Measurements from ENCODE around the gene ISLR2.
A peak's percentile ranks its signal among the peaks of the same experiment; 100 is the strongest.

Gene ISLR2

DNA sequence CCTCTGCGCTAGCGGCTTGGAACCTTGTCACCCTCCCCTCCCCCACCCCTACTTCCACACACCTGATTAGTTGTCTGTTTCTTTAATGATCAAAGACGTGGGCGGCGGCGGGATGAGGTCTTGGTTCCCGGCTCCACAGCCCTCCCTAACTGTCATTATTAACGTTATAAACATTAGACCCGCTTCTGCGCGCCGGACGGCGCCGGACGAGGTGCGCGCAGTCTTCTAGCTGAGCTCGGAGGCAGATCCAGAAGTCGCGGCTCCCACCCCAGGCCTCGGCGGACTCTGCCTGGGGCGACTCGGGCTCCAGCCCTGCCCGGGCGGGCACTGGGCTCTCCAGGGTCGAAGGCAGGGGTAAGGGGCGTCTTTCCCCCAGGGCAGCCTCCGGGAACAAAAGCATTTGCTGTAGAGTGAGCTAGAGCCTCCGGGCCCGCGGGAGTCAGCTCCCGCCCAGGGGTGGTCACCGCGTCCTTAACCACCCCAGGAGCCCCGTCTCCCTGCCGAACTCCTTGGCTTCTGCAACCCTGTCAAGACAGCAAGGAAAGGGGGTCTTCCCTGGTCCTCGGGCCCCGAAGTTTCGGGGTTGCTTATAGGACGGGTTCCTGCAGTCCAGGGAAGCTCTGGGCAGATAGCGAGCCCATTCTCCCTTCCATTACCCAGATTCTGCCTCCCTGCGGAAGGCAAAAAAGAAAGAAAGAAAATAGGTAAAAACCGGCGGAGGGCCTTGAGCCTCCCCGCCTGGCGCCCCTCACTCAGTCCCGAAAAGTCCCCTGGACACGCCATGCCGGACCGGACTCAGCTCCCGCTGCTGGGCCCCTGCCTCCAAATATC is 2.2 kb upstream of the ISLR2 start:
- no peak for FAIRE-seq
- no peak for DNase-seq (ENCODE audit: insufficient read length, low spot score)

DNA sequence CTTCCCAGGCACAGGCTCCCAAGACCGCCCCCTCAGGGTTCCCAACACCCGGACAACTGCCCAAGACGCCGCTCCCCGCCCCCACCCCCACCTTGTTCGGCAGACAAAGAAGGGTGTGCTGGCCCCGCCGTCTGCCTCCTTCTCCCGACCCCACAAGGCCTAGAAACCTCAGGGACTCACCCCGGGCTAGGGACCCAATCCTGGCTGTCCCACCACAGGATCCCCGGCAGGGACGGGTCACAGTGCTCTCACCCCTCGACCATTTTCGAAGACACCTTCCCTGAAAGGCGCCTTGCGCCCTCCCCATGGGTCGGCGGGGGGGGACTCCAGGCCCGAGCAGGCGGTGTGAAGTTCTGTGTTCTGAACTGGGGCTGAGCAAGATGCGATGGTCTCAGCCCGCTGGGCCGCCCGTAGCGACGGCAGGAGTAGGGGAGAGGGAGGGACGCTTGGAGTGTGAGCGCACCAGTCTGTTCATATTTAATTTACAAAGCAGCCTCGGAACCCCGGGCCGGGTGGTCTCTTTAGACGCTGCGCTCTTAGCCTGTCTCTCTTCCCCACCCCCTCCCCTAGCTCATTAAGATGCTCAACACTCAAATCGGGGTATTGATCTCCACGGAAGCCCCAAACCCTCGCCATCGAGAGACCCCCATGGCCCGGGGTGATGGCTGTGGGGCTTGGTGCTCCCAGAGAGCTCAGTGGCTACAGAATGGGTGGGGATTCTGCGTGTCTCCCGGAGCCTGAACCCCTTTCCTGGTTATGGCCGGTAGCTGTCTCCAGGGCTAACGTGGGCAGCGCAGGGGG is 1.4 kb upstream of the ISLR2 start:
- DNase-seq (ENCODE audit: insufficient read length, low spot score) (no peak), FAIRE-seq (no peak)

DNA sequence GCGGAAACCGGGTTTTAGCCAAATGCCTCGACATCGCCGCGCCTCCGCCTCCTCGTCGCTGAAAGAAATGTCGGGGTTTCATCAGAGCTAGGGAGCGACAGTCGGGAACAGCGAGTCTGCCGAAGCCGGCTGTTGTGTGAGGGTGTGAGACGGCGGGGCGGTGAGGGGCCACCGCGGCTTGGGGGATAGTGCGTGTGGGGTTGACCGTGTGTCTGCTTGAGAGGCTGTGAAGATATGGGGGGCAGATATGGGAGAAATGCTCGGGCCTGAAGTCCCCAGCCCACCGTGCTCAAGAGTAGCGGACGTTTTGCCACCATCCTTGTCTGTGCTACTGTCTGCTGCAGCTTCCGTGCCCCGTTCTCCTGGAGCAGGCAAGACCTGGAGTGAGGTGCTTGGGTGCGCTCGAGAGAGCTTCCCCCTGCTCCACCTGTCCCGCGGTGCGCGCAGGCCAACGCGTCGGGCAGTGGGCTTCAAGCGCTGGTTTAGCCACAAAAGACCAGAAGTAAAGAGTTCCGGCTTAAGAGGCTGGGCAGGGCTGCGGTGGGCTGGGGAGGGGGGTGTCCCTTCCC is 716 bp upstream of the ISLR2 start:
- no peak for FAIRE-seq

DNA sequence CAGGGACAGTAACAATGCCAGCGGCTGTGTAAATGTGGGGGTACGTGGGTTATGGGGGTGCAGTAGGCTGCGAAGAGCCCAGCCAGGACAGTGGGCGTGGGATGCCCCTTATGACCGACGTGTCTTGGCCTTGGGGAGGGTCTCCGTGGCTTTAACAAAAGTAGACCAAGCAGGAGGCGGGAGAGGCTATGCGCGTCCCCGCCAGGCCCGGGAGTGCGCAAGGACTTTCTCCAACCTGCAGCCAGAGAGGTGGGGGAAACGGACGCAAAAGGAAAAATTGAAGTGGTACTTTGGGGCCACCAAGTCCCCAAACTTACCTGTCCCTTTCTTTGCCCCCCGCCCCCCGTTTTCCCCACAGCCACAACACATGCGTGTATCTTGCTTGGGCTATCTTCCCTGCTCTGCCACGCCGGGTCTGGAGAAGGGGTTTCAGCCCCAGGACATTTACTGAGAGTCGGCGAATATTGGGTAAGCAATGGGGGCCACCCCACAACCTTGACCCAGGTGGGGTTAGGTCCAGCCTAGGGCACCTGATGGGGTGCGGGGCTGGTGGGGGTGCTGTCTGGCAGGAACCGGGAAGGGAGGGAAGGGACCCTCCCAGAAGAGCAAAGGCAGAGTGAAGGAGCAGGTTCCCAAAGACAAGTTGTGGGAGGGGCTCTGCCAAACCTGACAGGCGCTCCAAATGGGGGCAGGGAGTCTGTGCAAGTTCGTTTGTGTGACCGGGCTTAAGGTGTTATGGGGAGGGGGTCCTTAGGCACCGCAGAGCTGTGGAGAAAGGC is 652 bp downstream of the ISLR2 start:
- DNase-seq (ENCODE audit: insufficient read length, low spot score): no peak

More for the DNA sequence above, 716 bp upstream of the ISLR2 start:
- DNase-seq (ENCODE audit: insufficient read length, low spot score): no peak

DNA sequence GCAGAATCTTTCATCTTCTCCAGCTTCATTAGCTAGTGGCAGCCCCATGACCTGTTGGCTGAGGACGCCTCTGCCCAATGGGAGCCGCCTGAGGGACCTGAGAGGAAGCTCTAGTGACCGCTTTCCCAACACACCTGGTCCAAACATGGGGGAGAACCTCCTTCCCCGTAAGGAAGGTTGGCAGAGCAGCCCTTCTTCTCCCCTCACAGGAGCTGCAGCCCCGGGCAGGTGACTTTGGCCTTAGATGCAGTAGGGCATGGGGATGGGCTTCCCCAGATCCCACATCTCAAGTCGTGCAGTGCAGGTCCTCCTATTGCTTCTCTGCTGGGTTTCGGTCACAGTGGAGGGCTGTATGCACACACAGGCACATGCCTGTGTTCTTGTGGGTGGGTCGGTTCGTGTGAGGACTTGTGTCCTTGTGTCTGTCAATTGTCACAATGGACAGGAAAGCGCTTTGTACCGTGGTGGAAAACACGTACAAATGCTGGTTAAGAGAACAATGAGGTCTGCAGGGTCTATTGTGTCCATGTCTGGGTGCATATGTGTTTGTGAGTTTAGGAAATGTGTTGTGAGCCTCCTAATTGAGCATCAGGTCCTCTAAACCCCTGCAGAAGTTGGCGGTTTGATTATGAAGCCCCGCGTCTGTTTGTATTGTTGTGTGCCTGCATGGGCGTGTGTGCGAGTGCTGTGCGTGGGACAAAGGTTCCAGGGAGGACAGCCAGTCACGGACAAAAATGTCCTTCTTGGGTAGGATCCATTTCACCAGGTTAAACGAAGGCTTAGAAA is 1.4 kb downstream of the ISLR2 start:
- DNase-seq (ENCODE audit: insufficient read length, low spot score) (no peak), FAIRE-seq (no peak)

More for the DNA sequence above, 652 bp downstream of the ISLR2 start:
- FAIRE-seq: no peak

DNA sequence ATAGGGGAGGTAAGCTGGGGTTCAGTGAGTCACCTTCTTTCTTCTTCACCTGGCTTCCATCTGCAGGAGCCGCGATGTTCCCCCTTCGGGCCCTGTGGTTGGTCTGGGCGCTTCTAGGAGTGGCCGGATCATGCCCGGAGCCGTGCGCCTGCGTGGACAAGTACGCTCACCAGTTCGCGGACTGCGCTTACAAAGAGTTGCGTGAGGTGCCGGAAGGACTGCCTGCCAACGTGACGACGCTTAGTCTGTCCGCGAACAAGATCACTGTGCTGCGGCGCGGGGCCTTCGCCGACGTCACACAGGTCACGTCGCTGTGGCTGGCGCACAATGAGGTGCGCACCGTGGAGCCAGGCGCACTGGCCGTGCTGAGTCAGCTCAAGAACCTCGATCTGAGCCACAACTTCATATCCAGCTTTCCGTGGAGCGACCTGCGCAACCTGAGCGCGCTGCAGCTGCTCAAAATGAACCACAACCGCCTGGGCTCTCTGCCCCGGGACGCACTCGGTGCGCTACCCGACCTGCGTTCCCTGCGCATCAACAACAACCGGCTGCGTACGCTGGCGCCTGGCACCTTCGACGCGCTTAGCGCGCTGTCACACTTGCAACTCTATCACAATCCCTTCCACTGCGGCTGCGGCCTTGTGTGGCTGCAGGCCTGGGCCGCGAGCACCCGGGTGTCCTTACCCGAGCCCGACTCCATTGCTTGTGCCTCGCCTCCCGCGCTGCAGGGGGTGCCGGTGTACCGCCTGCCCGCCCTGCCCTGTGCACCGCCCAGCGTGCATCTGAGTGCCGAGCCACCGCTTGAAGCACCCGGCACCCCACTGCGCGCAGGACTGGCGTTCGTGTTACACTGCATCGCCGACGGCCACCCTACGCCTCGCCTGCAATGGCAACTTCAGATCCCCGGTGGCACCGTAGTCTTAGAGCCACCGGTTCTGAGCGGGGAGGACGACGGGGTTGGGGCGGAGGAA is 2.6 kb downstream of the ISLR2 start:
- DNase-seq (ENCODE audit: insufficient read length, low spot score) (no peak), FAIRE-seq (no peak)

DNA sequence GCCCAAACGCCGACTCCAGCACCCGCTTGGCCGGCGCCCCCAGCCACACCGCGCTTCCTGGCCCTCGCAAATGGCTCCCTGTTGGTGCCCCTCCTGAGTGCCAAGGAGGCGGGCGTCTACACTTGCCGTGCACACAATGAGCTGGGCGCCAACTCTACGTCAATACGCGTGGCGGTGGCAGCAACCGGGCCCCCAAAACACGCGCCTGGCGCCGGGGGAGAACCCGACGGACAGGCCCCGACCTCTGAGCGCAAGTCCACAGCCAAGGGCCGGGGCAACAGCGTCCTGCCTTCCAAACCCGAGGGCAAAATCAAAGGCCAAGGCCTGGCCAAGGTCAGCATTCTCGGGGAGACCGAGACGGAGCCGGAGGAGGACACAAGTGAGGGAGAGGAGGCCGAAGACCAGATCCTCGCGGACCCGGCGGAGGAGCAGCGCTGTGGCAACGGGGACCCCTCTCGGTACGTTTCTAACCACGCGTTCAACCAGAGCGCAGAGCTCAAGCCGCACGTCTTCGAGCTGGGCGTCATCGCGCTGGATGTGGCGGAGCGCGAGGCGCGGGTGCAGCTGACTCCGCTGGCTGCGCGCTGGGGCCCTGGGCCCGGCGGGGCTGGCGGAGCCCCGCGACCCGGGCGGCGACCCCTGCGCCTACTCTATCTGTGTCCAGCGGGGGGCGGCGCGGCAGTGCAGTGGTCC is 3.5 kb downstream of the ISLR2 start:
- FAIRE-seq (no peak), DNase-seq (ENCODE audit: insufficient read length, low spot score) (no peak)

DNA sequence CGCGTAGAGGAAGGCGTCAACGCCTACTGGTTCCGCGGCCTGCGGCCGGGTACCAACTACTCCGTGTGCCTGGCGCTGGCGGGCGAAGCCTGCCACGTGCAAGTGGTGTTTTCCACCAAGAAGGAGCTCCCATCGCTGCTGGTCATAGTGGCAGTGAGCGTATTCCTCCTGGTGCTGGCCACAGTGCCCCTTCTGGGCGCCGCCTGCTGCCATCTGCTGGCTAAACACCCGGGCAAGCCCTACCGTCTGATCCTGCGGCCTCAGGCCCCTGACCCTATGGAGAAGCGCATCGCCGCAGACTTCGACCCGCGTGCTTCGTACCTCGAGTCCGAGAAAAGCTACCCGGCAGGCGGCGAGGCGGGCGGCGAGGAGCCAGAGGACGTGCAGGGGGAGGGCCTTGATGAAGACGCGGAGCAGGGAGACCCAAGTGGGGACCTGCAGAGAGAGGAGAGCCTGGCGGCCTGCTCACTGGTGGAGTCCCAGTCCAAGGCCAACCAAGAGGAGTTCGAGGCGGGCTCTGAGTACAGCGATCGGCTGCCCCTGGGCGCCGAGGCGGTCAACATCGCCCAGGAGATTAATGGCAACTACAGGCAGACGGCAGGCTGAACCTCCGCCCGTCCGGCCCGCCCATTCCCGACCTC is 4.1 kb downstream of the ISLR2 start:
- no peak for FAIRE-seq

DNA sequence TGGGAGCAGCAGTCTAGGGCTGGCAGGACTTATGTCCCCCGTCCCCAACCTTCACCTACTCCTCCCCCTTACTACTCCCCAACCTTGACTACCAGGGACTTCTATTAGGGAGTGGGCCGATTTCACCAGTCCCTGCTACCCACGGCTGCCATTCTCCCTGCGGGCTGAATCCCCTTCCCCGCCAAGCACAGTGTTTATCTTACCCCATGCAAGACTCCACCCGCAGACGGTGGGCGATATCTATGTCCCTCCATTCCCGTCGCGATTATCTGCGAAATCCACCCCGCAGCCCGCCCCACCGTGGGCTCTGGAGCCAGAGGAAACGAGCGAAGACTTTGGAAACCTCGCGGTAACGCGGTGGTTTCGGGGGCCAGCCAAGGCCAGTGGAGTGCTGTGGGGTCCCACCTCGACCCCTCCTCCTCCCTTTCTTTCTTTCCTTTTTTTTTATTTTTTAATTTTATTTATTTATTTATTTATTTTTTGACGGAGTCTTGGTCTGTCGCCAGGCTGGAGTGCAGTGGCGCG is 4.7 kb downstream of the ISLR2 start:
- FAIRE-seq (no peak), DNase-seq (ENCODE audit: insufficient read length, low spot score) (no peak)

More for the DNA sequence above, 4.1 kb downstream of the ISLR2 start:
- DNase-seq (ENCODE audit: insufficient read length, low spot score): no peak

DNA sequence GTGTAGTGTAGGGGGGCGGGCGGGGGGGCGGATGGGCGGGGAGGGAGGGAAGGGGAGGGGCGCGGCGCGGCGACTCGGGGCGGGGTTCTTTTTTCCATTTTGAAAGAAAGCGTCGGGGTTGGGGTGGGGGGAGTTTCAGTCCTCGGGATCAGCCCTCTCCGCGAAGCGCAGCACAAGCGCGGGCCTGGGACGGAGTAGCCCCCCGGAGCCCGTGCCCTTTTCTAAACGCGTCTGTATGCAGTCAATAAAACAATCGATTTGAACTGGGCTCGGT is 6.1 kb downstream of the ISLR2 start:
- DNase-seq (ENCODE audit: insufficient read length, low spot score): no peak
- no peak for FAIRE-seq

DNA sequence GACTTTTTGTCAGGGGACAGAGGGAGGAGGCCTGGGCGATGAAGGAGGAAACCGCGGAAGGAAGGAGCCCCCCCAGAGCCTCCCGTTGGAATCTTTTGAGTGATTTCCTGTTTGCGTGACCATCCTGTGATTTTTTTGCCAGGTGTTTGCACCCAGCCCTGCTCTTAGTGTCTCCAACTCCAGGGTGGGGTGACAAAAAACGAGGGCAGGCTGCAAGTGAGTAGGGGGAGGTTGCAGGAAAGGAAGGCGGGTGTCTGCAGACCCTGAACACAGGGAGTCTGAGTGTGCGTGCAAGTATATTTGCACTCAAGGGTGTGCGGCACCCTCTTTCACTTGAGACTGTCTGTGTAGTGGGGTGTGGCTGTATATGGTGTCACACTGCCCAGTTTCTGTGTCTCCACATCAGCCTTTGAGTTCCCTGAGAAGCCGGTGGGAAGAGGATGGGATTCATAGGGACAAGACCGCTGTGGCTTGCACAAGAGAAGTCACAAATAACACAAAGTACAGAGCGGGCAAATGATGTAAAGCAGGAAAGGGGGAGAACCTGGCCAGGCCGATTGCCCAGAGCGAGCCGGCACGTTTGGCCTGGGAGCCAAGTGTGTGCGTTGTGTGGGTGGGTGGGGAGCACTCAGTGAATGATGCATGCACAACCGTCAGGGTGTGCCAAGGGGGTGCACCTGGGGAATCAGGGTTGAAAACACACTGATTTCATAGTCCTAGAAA is 6.6 kb downstream of the ISLR2 start:
- FAIRE-seq: no peak
- no peak for DNase-seq (ENCODE audit: insufficient read length, low spot score)

DNA sequence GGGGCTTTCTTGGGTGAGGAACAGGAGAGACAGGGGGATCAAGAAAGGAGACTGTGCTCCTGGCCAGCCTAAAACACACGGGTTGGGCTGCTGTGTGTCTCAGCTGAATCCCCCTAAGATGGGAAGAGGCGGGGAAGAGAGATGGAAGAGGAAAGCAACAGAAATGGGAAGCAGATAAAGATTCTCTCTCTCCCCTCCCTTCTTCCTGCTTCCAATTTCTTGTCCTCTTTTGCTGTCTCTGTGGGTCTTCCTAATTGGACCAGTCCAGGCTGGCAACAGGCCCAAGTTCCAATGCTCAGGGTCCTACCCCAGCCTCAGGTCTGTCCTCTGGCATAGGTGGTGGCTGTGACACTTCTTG is 7.1 kb downstream of the ISLR2 start:
- DNase-seq (ENCODE audit: insufficient read length, low spot score): no peak
- FAIRE-seq: no peak

DNA sequence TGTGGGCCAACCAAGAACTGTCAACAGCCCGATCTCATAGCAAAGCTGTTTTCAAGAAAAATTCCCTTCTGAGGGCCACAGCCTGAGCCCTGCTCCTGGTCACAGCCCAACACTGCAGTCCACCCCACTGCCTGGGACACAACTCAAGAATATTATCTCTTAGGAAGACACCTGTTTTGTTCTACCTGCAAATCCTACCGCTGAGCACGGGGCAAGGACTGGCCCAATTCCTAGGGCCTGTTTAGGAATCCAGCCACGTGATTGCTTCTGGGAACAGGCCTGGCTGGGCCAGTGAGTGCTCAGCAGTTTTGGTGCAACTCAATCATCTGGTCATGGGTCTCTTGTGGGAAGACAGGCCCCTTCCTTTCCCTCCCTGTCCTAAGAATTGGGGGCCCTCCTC is 8.3 kb downstream of the ISLR2 start:
- DNase-seq (ENCODE audit: insufficient read length, low spot score): no peak
- FAIRE-seq: no peak

DNA sequence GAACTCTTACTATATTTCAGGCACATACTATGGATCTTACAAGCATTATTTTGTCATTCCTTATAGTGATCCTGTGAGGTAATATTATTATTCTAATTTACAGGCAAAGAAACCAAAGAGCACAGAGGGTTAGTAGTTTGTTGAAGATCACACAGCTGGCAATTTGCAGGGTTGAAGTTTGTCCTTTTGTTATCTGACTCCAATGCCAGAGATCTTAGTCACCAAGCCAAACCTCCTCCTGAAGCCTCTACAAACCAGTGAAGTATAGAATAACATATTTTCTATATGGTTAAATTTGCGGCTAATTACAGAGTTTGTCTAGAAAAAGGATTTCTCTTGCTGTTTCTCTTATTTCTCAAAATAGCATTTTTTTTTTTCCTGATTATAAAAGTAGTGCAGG is 11.2 kb downstream of the ISLR2 start:
- DNase-seq (ENCODE audit: insufficient read length, low spot score) (no peak), FAIRE-seq (no peak)

DNA sequence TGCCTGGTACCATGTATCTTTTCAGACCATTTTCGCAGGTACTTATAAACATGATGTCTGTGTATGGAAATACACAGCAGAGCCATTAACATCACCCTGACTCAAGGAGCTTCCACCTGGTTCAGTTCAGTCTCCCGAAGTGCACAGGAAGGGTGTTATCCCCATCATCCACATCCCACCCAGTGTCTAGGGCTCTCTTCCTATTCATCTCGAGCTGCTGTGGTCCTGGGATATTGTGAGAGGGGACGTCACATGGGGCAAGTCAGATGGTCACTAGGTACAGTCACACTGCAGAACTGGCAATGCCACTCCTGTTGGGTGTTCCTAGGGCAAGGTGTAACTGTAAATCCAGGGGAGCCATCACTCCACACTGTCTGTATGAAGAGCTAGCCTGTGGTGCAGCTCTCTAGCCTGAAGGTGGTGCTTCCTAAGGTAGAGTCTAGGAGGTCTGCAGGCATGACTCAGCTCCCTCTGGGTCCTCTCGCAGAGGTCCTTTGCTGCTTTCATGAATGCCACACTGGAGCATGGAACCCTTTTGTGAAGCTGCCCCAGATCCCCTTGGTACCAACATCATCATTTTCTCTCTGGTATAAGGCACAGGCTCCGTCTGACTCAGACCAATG is 13.9 kb downstream of the ISLR2 start:
- DNase-seq (ENCODE audit: insufficient read length, low spot score) (no peak), FAIRE-seq (peak; percentile 16)

DNA sequence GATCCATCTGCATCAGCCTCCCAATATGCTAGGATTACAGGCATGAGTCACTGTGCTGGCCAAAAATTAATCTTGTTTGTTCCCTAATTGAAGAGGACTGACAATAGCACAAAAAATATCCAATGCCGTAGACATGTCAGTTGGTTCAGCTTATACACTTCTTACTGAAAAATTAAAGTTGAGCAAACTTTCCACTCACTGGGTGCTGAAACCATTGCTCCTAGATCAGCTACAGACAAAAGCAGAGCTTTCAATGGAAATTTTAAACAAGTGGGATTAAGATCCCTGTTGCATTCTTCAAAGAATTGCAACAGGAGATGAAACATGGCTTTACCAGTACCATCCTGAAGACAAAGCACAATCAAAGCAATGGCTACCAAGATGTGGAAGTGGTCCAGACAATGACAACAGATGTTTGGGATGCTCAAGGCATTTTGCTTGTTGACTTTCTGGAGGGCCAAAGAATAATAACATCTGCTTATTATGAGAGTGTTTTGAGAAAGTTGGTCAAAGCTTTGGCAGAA is 16.0 kb downstream of the ISLR2 start:
- FAIRE-seq: no peak

DNA sequence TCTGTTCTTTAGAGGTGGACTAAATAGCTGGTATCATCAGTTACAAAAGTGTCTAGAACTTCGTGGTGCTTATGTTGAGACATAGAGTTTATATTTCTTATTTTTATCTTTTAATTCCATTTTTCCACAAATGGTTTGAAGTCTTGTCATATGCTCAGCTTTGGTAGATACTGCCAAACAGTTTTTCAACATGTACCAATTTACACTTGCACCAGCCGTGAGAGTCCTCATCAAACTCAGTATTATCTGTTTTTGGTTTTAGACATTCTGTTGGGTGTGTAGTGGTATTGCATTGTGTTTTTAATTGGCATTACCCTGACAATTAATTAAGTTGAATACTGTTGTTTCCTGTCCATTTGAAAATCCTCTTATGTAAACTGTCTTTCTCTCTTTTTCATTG is 16.7 kb downstream of the ISLR2 start:
- DNase-seq (ENCODE audit: insufficient read length, low spot score) (no peak), FAIRE-seq (no peak)

More for the DNA sequence above, 16.0 kb downstream of the ISLR2 start:
- no peak for DNase-seq (ENCODE audit: insufficient read length, low spot score)

Measured in HTR-8/SVneo (cell line).